HepG2 (cell line): Measurements from ENCODE around the gene RANBP17. TPM values are rescaled to one million over a fixed set of nuclear protein-coding genes. Genes with fewer than 3 reads are reported as not detected.

Experiments used
- ATAC-seq: fragments of 200-7000 bp; cut with Tn5 transposase; 3 replicates; pipeline ENCODE4 v1.9.1; 2020; ENCODE audit warnings: mild to moderate bottlenecking, moderate library complexity
- BruUV-seq: library from RNA; stranded (reverse); fragments of 400-500 nt; replicated peaks from 2 replicates; lab custom pipeline; 2021; lab: Mats Ljungman, UMichigan
- CTCF ChIA-PET: fragments of 300-600 bp; formaldehyde crosslinking; extraction: SDS; loops from one replicate; lab custom pipeline; 2021; ENCODE audit warnings: low total read pairs, inconsistent platforms, low intra/inter-chr PET ratio; lab: Yijun Ruan, JAX
- POLR2A ChIA-PET: fragments of 350-600 bp; sonication (Branson Sonifier 250); formaldehyde crosslinking; loops from one replicate; lab custom pipeline; 2020; ENCODE audit warnings: antibody characterized with exemption, inconsistent platforms; lab: Yijun Ruan, JAX
- DNase-seq: peaks from one replicate; pipeline ENCODE4 v3.0.0-alpha.2; 2015; ENCODE audit warnings: low spot score
- FAIRE-seq: peaks from 3 replicates; lab custom pipeline; 2011; peaks lifted over from hg19 to GRCh38; lab: Jason Lieb, UNC
- H2AFZ ChIP-seq: one replicate; pipeline ENCODE4 v1.6.1; 2011; ENCODE audit warnings: low read length, inconsistent platforms
- H3K27ac ChIP-seq: fragments of 300-600 bp; 3 replicates; pipeline ENCODE4 v1.8.0; 2011; ENCODE audit warnings: mixed run types, mild to moderate bottlenecking, mixed read lengths, low read length, inconsistent platforms; ENCODE audit not compliant: insufficient read depth; ENCODE audit errors: extremely low read length
- H3K27me3 ChIP-seq, 2 experiments: fragments of 200-600 bp in 1 of 2; 2 replicates in 1 of 2; 3 replicates in 1 of 2; pipeline versions ENCODE4 v1.6.0 to v1.8.0; 2011; ENCODE audit warnings: low read length in 2 of 2, mild to moderate bottlenecking in 2 of 2, moderate library complexity in 2 of 2, inconsistent platforms in 1 of 2; ENCODE audit not compliant: insufficient read depth in 2 of 2, control insufficient read depth in 1 of 2
- H3K36me3 ChIP-seq, 2 experiments: fragments of 200-600 bp in 1 of 2; replicated peaks in 1 of 2; 2 replicates in 1 of 2; 3 replicates in 1 of 2; pipeline versions ENCODE4 v1.5.1 to v1.8.0; 2011; ENCODE audit warnings: low read length in 2 of 2, inconsistent platforms in 1 of 2; ENCODE audit not compliant: insufficient read depth in 2 of 2, control insufficient read depth in 1 of 2
- H3K4me1 ChIP-seq: 2 replicates; pipeline ENCODE4 v1.5.1; 2012; ENCODE audit warnings: low read length, inconsistent platforms; ENCODE audit not compliant: insufficient read depth
- H3K4me2 ChIP-seq: 2 replicates; pipeline ENCODE4 v1.6.0; 2011; ENCODE audit warnings: low read depth, low read length, inconsistent platforms
- H3K4me3 ChIP-seq, 3 experiments: fragments of 200-600 bp in 1 of 3; sonication (generic), shearing (Covaris generic) in 1 of 3; replicated peaks in 1 of 3; 2 replicates each; pipeline ENCODE4 v1.5.1; 2011 to 2016; ENCODE audit warnings: low read length in 3 of 3, inconsistent platforms in 2 of 3, low read depth in 2 of 3, mild to moderate bottlenecking in 2 of 3, control low read depth in 1 of 3, mixed read lengths in 1 of 3; ENCODE audit not compliant: insufficient read depth in 1 of 3
- H3K79me2 ChIP-seq: one replicate; pipeline ENCODE4 v1.6.1; 2011; ENCODE audit warnings: low read length, inconsistent platforms; ENCODE audit not compliant: insufficient read depth
- H3K9ac ChIP-seq: 2 replicates; pipeline ENCODE4 v1.6.0; 2011; ENCODE audit warnings: mild to moderate bottlenecking, low read depth, low read length, inconsistent platforms; ENCODE audit not compliant: insufficient read depth
- H3K9me3 ChIP-seq: 2 replicates; pipeline ENCODE4 v1.5.1; 2012; ENCODE audit warnings: mild to moderate bottlenecking, low read length
- H4K20me1 ChIP-seq: 2 replicates; pipeline ENCODE4 v1.6.0; 2011; ENCODE audit warnings: inconsistent platforms, mild to moderate bottlenecking, low read length, moderate library complexity; ENCODE audit not compliant: insufficient read depth
- ATF7 ChIP-seq, 2 experiments: fragments of 450-650 bp in 1 of 2; sonication (generic) in 1 of 2; formaldehyde crosslinking in 1 of 2; IDR thresholded peaks; 2 replicates each; pipeline versions ENCODE4 v1.4.0 to v1.6.1; 2016 to 2020; ENCODE audit warnings: antibody characterized with exemption in 1 of 2, mild to moderate bottlenecking in 1 of 2, missing genetic modification reagents in 1 of 2
- CERS6 ChIP-seq: sonication (generic); formaldehyde crosslinking; IDR thresholded peaks from 2 replicates; pipeline ENCODE4 v1.5.0; 2020; ENCODE audit warnings: missing genetic modification reagents
- CREB1 ChIP-seq, 2 experiments: fragments of 450-650 bp in 1 of 2; IDR thresholded peaks; 2 replicates each; pipeline ENCODE4 v1.6.1; 2016 to 2017; ENCODE audit warnings: control low read depth in 1 of 2, mild to moderate bottlenecking in 1 of 2, missing compliant biosample characterization in 1 of 2, missing genetic modification characterization in 1 of 2
- CREM ChIP-seq, 2 experiments: sonication (generic) in 1 of 2; formaldehyde crosslinking in 1 of 2; IDR thresholded peaks; 2 replicates each; pipeline versions ENCODE4 v1.4.0 to v1.6.1; 2016 to 2020; ENCODE audit warnings: antibody characterized with exemption in 1 of 2, mild to moderate bottlenecking in 1 of 2, missing genetic modification reagents in 1 of 2
- EZH2 ChIP-seq: conservative IDR thresholded peaks from 2 replicates; pipeline ENCODE4 v1.6.1; 2012; ENCODE audit warnings: mild to moderate bottlenecking, low read depth, low read length, moderate library complexity
- HOXA3 ChIP-seq: sonication (generic); formaldehyde crosslinking; IDR thresholded peaks from 2 replicates; pipeline ENCODE4 v1.5.0; 2020; ENCODE audit warnings: missing genetic modification reagents
- LRRFIP1 ChIP-seq: sonication (generic); formaldehyde crosslinking; conservative IDR thresholded peaks from 2 replicates; pipeline ENCODE4 v1.4.0; 2020; ENCODE audit warnings: missing genetic modification reagents
- ZBTB21 ChIP-seq: sonication (generic); formaldehyde crosslinking; IDR thresholded peaks from 2 replicates; pipeline ENCODE4 v1.4.0; 2020; ENCODE audit warnings: missing genetic modification reagents
- WGBS: methylation state at CpG from one replicate; pipeline ENCODE4 v1.1.6; 2017; ENCODE audit warnings: low lambda C conversion rate; 5-methylcytosine and 5-hydroxymethylcytosine counted together
- in situ Hi-C: cut with HindIII; loops from 2 replicates; pipeline ENCODE4 v1.10.0; 2017; ENCODE audit warnings: low pct_unique_long_range_greater_than_20kb; ENCODE audit not compliant: extremely low pct_ligation_motif_present
- intact Hi-C: fragments of 100-400 bp; cut with micrococcal nuclease; formaldehyde crosslinking; loops from one replicate; pipeline ENCODE4 v1.10.0; 2022; ENCODE audit not compliant: unreplicated experiment
- polyA plus RNA-seq, 8 experiments: library from polyadenylated mRNA; depleted of rRNA in 3 of 8; stranded (reverse) in 7 of 8; unstranded in 1 of 8; fragments of >200 nt; fragmentation: Illumina TruSeq in 4 of 8; extraction: Trizol in 4 of 8; gene quantifications; 2 replicates each; pipeline versions ENCODE4 v1.2.1 to v1.2.3, GENCODE V29; 2011 to 2016; ENCODE audit warnings: low read depth in 4 of 8, missing spikeins in 1 of 8, mixed read lengths in 1 of 8; ENCODE audit not compliant: insufficient read depth in 1 of 8
- total RNA-seq, 5 experiments: library from RNA; depleted of rRNA; stranded (reverse); fragments of >200 nt; fragmentation: Illumina TruSeq; extraction: Trizol; gene quantifications; 2 replicates each; pipeline ENCODE4 v1.2.3, GENCODE V29; 2016; ENCODE audit warnings: low read depth in 1 of 5

RANBP17 gene
- total and polyA plus RNA-seq, 2 of the 13 experiments (the other 11 are each of a cell fraction or from before 2014, with no cell fraction given): not detected

- H3K27ac ChIP-seq: no peak overlapping the region
- H2AFZ ChIP-seq: no peak overlapping the region
- no peak overlapping the region for H3K9ac ChIP-seq
- H3K79me2 ChIP-seq: no peaks in the 10 kb centered on the region
- H3K27me3 ChIP-seq: peaks cover 6 to 59% of the 10 kb centered on the region in 2 experiments; a peak in 4 of 5 replicates
- no peak for FAIRE-seq
- no TSS peak for BruUV-seq
- ChIA-PET POLR2A (no interaction called here), CTCF (no interaction called here)
- intact Hi-C loops (no loop called here), in situ Hi-C loops (no loop called here)
- H3K4me1 ChIP-seq: no peaks in the 10 kb centered on the region
- no peak for ATAC-seq
- no peak overlapping the region for H3K4me2 ChIP-seq
- no peak overlapping the region; a peak in 1 of 6 replicates for H3K4me3 ChIP-seq
- H4K20me1 ChIP-seq: no peaks in the 10 kb centered on the region
- no peaks in the 10 kb centered on the region for H3K36me3 ChIP-seq
- 55% methylated on average over 53 of the region's 74 CpGs for WGBS
- TF ChIP-seq ATF7 (IDR thresholded peaks at IDR 0.05): peak; percentile 90
- TF ChIP-seq ATF7 (CRISPR knock-in tag; IDR thresholded peaks at IDR 0.05): no peak
- TF ChIP-seq LRRFIP1 (CRISPR knock-in tag): no peak
- TF ChIP-seq ZBTB21: peak; percentile 58; the same call in 1 of the 2 replicates
- peak; percentile 47; the same call in 1 of the 2 replicates for TF ChIP-seq CREM (IDR thresholded peaks at IDR 0.05)
- no peak for TF ChIP-seq CREM (CRISPR knock-in tag; IDR thresholded peaks at IDR 0.05)
- TF ChIP-seq CERS6 (CRISPR knock-in tag): no peak
- TF ChIP-seq HOXA3 (CRISPR knock-in tag): peak; percentile 48; the same call in 1 of the 2 replicates
- peak; percentile 98 for TF ChIP-seq CREB1 (IDR thresholded peaks at IDR 0.05)
- 0 out of 2 replicates have a peak, but pooled peaks have one; percentile 31 for TF ChIP-seq CREB1 (CRISPR knock-in tag; IDR thresholded peaks at IDR 0.05)
- peak; percentile 53; the same call in 1 of the 2 replicates for TF ChIP-seq EZH2
- TF ChIP-seq, all 625 proteins: peak for 6
- H3K9me3 ChIP-seq: no peaks in the 10 kb centered on the region
- DNase-seq: no peak
Measured at GRCh38 chr5:171312129-171312974, 450.5 kb downstream of the RANBP17 start.
